Activated B cell treated with CpG ODN at 0.5 μM for 24 hours (primary cell): ENCODE results near the gene TMEM219. TPM values are rescaled to one million over a fixed set of nuclear protein-coding genes. Genes with fewer than 3 reads are reported as not detected.

Experiments used
- ATAC-seq: fragments of 200-7000 bp; cut with Tn5 transposase; one replicate; pipeline ENCODE4 v1.10.0; 2021; ENCODE audit warnings: low read depth, mild to moderate bottlenecking, moderate library complexity
- CTCF ChIA-PET: fragments of 350-600 bp; sonication (Branson Sonifier 250); formaldehyde crosslinking; loops from one replicate; lab custom pipeline; 2021; ENCODE audit warnings: antibody characterized with exemption; lab: Charles Lee
- POLR2A ChIA-PET: fragments of 350-600 bp; sonication (Branson Sonifier 250); formaldehyde crosslinking; loops from one replicate; lab custom pipeline; 2021; ENCODE audit warnings: antibody characterized with exemption; lab: Charles Lee
- DNase-seq: peaks from one replicate; pipeline ENCODE4 v3.0.0; 2022
- H3K27ac Mint-ChIP-seq: one replicate; pipeline ENCODE4 v1.8.0; 2020; ENCODE audit warnings: mixed read lengths
- H3K27me3 Mint-ChIP-seq: one replicate; pipeline ENCODE4 v1.8.0; 2021; ENCODE audit warnings: mixed read lengths
- H3K36me3 Mint-ChIP-seq: one replicate; pipeline ENCODE4 v1.8.0; 2021; ENCODE audit warnings: low read depth, mixed read lengths
- H3K4me1 Mint-ChIP-seq: one replicate; pipeline ENCODE4 v1.8.0; 2021; ENCODE audit warnings: mixed read lengths
- H3K4me3 Mint-ChIP-seq: one replicate; pipeline ENCODE4 v1.8.0; 2020; ENCODE audit warnings: mild to moderate bottlenecking, mixed read lengths
- H3K9me3 Mint-ChIP-seq: one replicate; pipeline ENCODE4 v1.8.0; 2020; ENCODE audit warnings: mixed read lengths
- CTCF ChIP-seq: fragments of 200-600 bp; IDR thresholded peaks from one replicate; pipeline ENCODE4 v1.8.0; 2022; ENCODE audit warnings: antibody characterized with exemption, mild to moderate bottlenecking
- intact Hi-C: fragments of 100-400 bp; cut with micrococcal nuclease; formaldehyde crosslinking; loops from one replicate; pipeline ENCODE4 v1.15.1; 2024
- total RNA-seq: library from RNA; stranded (reverse); gene quantifications from 2 replicates; pipeline ENCODE4 v1.2.3, GENCODE V29; 2022

TMEM219 gene
- total RNA-seq, 1 donor from 2014 or later = 50.3 TPM

GRCh38 chr16:29989111-29989858 is 27.4 kb downstream of the TMEM219 start:
- H3K27ac Mint-ChIP-seq = no peak overlapping the region
- H3K9me3 Mint-ChIP-seq = no peaks in the 10 kb centered on the region
- no peak overlapping the region for H3K4me3 Mint-ChIP-seq
- intact Hi-C loops = no loop called here
- ChIA-PET POLR2A (interaction anchor here (0.7 kb wide), 1 partner anchor 49 kb away, joined by 15 read pairs; no protein-coding TSS in a partner anchor), CTCF (no interaction called here)
- TF ChIP-seq CTCF = no peak
- no peaks in the 10 kb centered on the region for H3K27me3 Mint-ChIP-seq
- H3K4me1 Mint-ChIP-seq = peaks cover 3% of the 10 kb centered on the region
- H3K36me3 Mint-ChIP-seq = peaks cover 73% of the 10 kb centered on the region
- no peak for ATAC-seq
- DNase-seq = no peak

- intact Hi-C loops = no loop called here
- Mint-ChIP-seq H3K27ac (no peak overlapping the region), H3K4me1 (peaks cover 11% of the 10 kb centered on the region), H3K27me3 (no peaks in the 10 kb centered on the region), H3K4me3 (no peak overlapping the region), H3K9me3 (no peaks in the 10 kb centered on the region), H3K36me3 (peaks cover 66% of the 10 kb centered on the region)
- DNase-seq = no peak
- ATAC-seq = no peak
- ChIA-PET CTCF (no interaction called here), POLR2A (interaction anchor here (0.6 kb wide), 2 partner anchors 54 to 205 kb away, joined by 3 read pairs; no protein-coding TSS in a partner anchor)
- TF ChIP-seq CTCF = no peak
Measured at GRCh38 chr16:29990034-29990433, 28.2 kb downstream of the TMEM219 start.

- CTCF ChIA-PET = interaction anchor here (0.5 kb wide), 1 partner anchor 25 kb away, joined by 3 read pairs; no protein-coding TSS in a partner anchor
- Mint-ChIP-seq H3K36me3 (peaks cover 66% of the 10 kb centered on the region), H3K9me3 (no peaks in the 10 kb centered on the region), H3K27me3 (no peaks in the 10 kb centered on the region), H3K4me3 (no peak overlapping the region), H3K27ac (no peak overlapping the region), H3K4me1 (peaks cover 13% of the 10 kb centered on the region)
- intact Hi-C loops = no loop called here
- DNase-seq (no peak), ATAC-seq (no peak)
- POLR2A ChIA-PET = interaction anchor here (0.6 kb wide), 3 partner anchors 53 to 1025 kb away, joined by 3 to 4 read pairs (median 3); no protein-coding TSS in a partner anchor
- no peak for TF ChIP-seq CTCF
Measured at GRCh38 chr16:29990883-29991570, 29.1 kb downstream of the TMEM219 start.

- Mint-ChIP-seq H3K4me3 (no peak overlapping the region), H3K4me1 (peaks cover 18% of the 10 kb centered on the region), H3K27ac (no peak overlapping the region), H3K9me3 (no peaks in the 10 kb centered on the region), H3K27me3 (no peaks in the 10 kb centered on the region), H3K36me3 (peaks cover 66% of the 10 kb centered on the region)
- POLR2A ChIA-PET = no interaction called here
- no peak for TF ChIP-seq CTCF
- DNase-seq (no peak), ATAC-seq (no peak)
- intact Hi-C loops = no loop called here
- CTCF ChIA-PET = interaction anchor here (0.5 kb wide), 1 partner anchor 25 kb away, joined by 3 read pairs; no protein-coding TSS in a partner anchor
Measured at GRCh38 chr16:29991571-29991904, 29.7 kb downstream of the TMEM219 start.

- CTCF ChIA-PET = interaction anchor here (0.7 to 1.5 kb wide), 2 partner anchors 31 to 48 kb away, joined by 3 to 5 read pairs; partner anchors contain the start of gene TMEM219
- Mint-ChIP-seq H3K9me3 (no peaks in the 10 kb centered on the region), H3K27ac (peak overlapping the region; percentile 50), H3K36me3 (peaks cover 65% of the 10 kb centered on the region), H3K4me1 (peaks cover 24% of the 10 kb centered on the region), H3K4me3 (no peak overlapping the region), H3K27me3 (no peaks in the 10 kb centered on the region)
- POLR2A ChIA-PET = interaction anchor here (1.4 kb wide), 1 partner anchor 11 kb away, joined by 12 read pairs; no protein-coding TSS in a partner anchor
- ATAC-seq = no peak
- intact Hi-C loops = no loop called here
- no peak for TF ChIP-seq CTCF
- no peak for DNase-seq
Measured at GRCh38 chr16:29992344-29992967, 30.6 kb downstream of the TMEM219 start.
